HepG2 (cell line): ENCODE results near the gene ETS1. TPM values are rescaled to one million over a fixed set of nuclear protein-coding genes. Genes with fewer than 3 reads are reported as not detected.

Experiments used
- ARID4A ChIP-seq: sonication (generic); formaldehyde crosslinking; IDR thresholded peaks from 2 replicates; pipeline ENCODE4 v1.5.0; 2020; ENCODE audit warnings: mild to moderate bottlenecking, missing genetic modification reagents, borderline replicate concordance
- DMTF1 ChIP-seq: sonication (generic); formaldehyde crosslinking; IDR thresholded peaks from 2 replicates; pipeline ENCODE4 v1.4.0; 2020; ENCODE audit warnings: mild to moderate bottlenecking, missing genetic modification reagents
- KDM6A ChIP-seq: IDR thresholded peaks from 2 replicates; pipeline ENCODE4 v1.6.1; 2016; ENCODE audit warnings: low read depth
- NR2F1 ChIP-seq, 2 experiments: fragments of 450-650 bp in 1 of 2; formaldehyde crosslinking in 1 of 2; IDR thresholded peaks; 2 replicates each; pipeline versions ENCODE4 v1.5.0 to v1.6.1; 2016 to 2020; ENCODE audit warnings: mild to moderate bottlenecking in 1 of 2, missing compliant biosample characterization in 1 of 2, missing genetic modification reagents in 1 of 2, moderate library complexity in 1 of 2
- RFX3 ChIP-seq: IDR thresholded peaks from 2 replicates; pipeline ENCODE4 v1.6.1; 2016; ENCODE audit warnings: missing biosample characterization, missing genetic modification reagents
- SMAD9 ChIP-seq: sonication (generic); formaldehyde crosslinking; IDR thresholded peaks from 2 replicates; pipeline ENCODE4 v1.5.1; 2020; ENCODE audit warnings: mild to moderate bottlenecking, missing genetic modification reagents
- ZNF335 ChIP-seq: sonication (generic); formaldehyde crosslinking; IDR thresholded peaks from 2 replicates; pipeline ENCODE4 v1.4.0; 2020; ENCODE audit warnings: missing genetic modification reagents
- ZNF441 ChIP-seq: sonication (generic); formaldehyde crosslinking; IDR thresholded peaks from 2 replicates; pipeline ENCODE4 v1.7.0; 2021; ENCODE audit warnings: missing genetic modification reagents, borderline replicate concordance
- ZNF687 ChIP-seq: sonication (generic); formaldehyde crosslinking; IDR thresholded peaks from 2 replicates; pipeline ENCODE4 v1.5.1; 2020; ENCODE audit warnings: mild to moderate bottlenecking, missing genetic modification reagents, moderate library complexity
- polyA plus RNA-seq, 8 experiments: library from polyadenylated mRNA; depleted of rRNA in 3 of 8; stranded (reverse) in 7 of 8; unstranded in 1 of 8; fragments of >200 nt; fragmentation: Illumina TruSeq in 4 of 8; extraction: Trizol in 4 of 8; gene quantifications; 2 replicates each; pipeline versions ENCODE4 v1.2.1 to v1.2.3, GENCODE V29; 2011 to 2016; ENCODE audit warnings: low read depth in 4 of 8, missing spikeins in 1 of 8, mixed read lengths in 1 of 8; ENCODE audit not compliant: insufficient read depth in 1 of 8
- total RNA-seq, 5 experiments: library from RNA; depleted of rRNA; stranded (reverse); fragments of >200 nt; fragmentation: Illumina TruSeq; extraction: Trizol; gene quantifications; 2 replicates each; pipeline ENCODE4 v1.2.3, GENCODE V29; 2016; ENCODE audit warnings: low read depth in 1 of 5
- TF ChIP-seq, protein P1 (sequence below): sonication (generic); formaldehyde crosslinking; IDR thresholded peaks from 2 replicates; pipeline ENCODE4 v1.4.0; 2020; ENCODE audit warnings: missing genetic modification reagents

The ETS1 gene
- total and polyA plus RNA-seq, 2 of the 13 experiments (the other 11 are each of a cell fraction or from before 2014, with no cell fraction given) = 0.18 to 0.34 TPM

DNA sequence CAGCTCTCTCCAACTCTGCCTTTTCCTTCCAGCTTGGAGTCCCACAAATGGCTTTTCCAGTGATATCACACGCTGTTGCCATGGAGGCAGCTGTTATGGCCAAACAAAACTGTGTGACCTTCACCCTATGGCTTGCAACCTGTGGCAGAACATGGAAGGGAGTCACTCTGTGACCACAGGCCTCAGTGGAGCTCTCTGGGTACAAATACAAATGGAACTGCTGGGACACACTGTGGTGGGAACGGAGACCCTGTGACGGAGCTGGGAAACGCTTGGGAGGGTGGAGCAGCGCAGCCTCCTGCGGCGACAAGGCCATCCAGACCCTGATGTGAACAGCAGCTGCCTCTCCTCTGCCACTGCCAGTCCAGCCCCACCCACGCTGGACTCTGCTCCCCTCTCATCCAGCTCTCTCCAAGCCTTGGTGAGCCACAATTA lies 162.5 kb downstream of the ETS1 start (continued):
- no peak for TF ChIP-seq ARID4A (CRISPR knock-in tag)
- no peak for TF ChIP-seq SMAD9 (CRISPR knock-in tag)
- no peak for TF ChIP-seq ZNF441 (CRISPR knock-in tag)
- no peak for TF ChIP-seq DMTF1
- TF ChIP-seq ZNF687 (CRISPR knock-in tag) = peak; percentile 63
- TF ChIP-seq, protein P1, sequence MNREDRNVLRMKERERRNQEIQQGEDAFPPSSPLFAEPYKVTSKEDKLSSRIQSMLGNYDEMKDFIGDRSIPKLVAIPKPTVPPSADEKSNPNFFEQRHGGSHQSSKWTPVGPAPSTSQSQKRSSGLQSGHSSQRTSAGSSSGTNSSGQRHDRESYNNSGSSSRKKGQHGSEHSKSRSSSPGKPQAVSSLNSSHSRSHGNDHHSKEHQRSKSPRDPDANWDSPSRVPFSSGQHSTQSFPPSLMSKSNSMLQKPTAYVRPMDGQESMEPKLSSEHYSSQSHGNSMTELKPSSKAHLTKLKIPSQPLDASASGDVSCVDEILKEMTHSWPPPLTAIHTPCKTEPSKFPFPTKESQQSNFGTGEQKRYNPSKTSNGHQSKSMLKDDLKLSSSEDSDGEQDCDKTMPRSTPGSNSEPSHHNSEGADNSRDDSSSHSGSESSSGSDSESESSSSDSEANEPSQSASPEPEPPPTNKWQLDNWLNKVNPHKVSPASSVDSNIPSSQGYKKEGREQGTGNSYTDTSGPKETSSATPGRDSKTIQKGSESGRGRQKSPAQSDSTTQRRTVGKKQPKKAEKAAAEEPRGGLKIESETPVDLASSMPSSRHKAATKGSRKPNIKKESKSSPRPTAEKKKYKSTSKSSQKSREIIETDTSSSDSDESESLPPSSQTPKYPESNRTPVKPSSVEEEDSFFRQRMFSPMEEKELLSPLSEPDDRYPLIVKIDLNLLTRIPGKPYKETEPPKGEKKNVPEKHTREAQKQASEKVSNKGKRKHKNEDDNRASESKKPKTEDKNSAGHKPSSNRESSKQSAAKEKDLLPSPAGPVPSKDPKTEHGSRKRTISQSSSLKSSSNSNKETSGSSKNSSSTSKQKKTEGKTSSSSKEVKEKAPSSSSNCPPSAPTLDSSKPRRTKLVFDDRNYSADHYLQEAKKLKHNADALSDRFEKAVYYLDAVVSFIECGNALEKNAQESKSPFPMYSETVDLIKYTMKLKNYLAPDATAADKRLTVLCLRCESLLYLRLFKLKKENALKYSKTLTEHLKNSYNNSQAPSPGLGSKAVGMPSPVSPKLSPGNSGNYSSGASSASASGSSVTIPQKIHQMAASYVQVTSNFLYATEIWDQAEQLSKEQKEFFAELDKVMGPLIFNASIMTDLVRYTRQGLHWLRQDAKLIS (CRISPR knock-in tag) = no peak
- 0 out of 2 replicates have a peak, but pooled peaks have one; percentile 17 for TF ChIP-seq KDM6A
- TF ChIP-seq NR2F1 (CRISPR knock-in tag; IDR thresholded peaks at IDR 0.05) = peak; percentile 77 to 93
- no peak for TF ChIP-seq ZNF335 (CRISPR knock-in tag)
- peak; percentile 89 for TF ChIP-seq RFX3 (CRISPR knock-in tag)
